Vagina (tissue), 2 donors: ENCODE results near the gene CYP26B1.

Source experiments
- CTCF ChIP-seq, 3 experiments: fragments of 450-650 bp in 2 of 3; fragments of 200-600 bp in 1 of 3; sonication (generic) in 1 of 3; IDR thresholded peaks; one replicate each; pipeline ENCODE4 v1.5.1; 2017 to 2019; ENCODE audit warnings: antibody characterized with exemption in 3 of 3, mild to moderate bottlenecking in 2 of 3, moderate library complexity in 2 of 3
- POLR2AphosphoS5 ChIP-seq, 2 donors: sonication (generic); formaldehyde crosslinking; IDR thresholded peaks; one replicate each; pipeline ENCODE4 v1.9.0; 2017; ENCODE audit warnings: antibody characterized with exemption in 2 of 2, mild to moderate bottlenecking in 2 of 2, low read depth in 1 of 2; ENCODE audit not compliant: insufficient read depth in 1 of 2

GRCh38 chr2:72148003-72148836 lies 558 bp upstream of the CYP26B1 start:
- TF ChIP-seq POLR2AphosphoS5 (IDR thresholded peaks at IDR 0.05; ENCODE audit: insufficient read depth in 1 of 2, low read depth in 1 of 2) (no peak), CTCF (IDR thresholded peaks at IDR 0.05) (no peak)
